Suprapubic skin (tissue), 4 donors: Measurements from ENCODE around the gene SLCO2A1. TPM values are rescaled to one million over a fixed set of nuclear protein-coding genes. Genes with fewer than 3 reads are reported as not detected.

ENCODE experiments used
- DNase-seq, 2 donors: peaks; one replicate each; pipeline ENCODE4 v3.0.0-alpha.2; 2019; ENCODE audit warnings: low spot score in 2 of 2
- H3K27ac ChIP-seq: fragments of 200-600 bp; sonication (generic); one replicate; pipeline ENCODE4 v1.5.1; 2019
- H3K27me3 ChIP-seq: fragments of 200-600 bp; sonication (generic); one replicate; pipeline ENCODE4 v1.5.1; 2019
- H3K36me3 ChIP-seq: fragments of 200-600 bp; sonication (generic); one replicate; pipeline ENCODE4 v1.5.1; 2019
- H3K4me1 ChIP-seq: fragments of 200-600 bp; sonication (generic); one replicate; pipeline ENCODE4 v1.5.1; 2019
- H3K4me3 ChIP-seq: fragments of 200-600 bp; sonication (generic); one replicate; pipeline ENCODE4 v1.5.1; 2019; ENCODE audit warnings: mild to moderate bottlenecking
- H3K9me3 ChIP-seq: fragments of 200-600 bp; sonication (generic); one replicate; pipeline ENCODE4 v1.5.1; 2019
- EP300 ChIP-seq: sonication (generic); formaldehyde crosslinking; IDR thresholded peaks from one replicate; pipeline ENCODE4 v1.6.1; 2017; ENCODE audit warnings: antibody characterized with exemption
- POLR2A ChIP-seq, 2 donors: fragments of 450-650 bp; IDR thresholded peaks; one replicate each; pipeline ENCODE4 v1.6.1; 2017; ENCODE audit warnings: antibody characterized with exemption in 2 of 2, mild to moderate bottlenecking in 2 of 2, moderate library complexity in 2 of 2
- POLR2AphosphoS5 ChIP-seq, 3 donors: sonication (generic); formaldehyde crosslinking; IDR thresholded peaks; one replicate each; pipeline ENCODE4 v1.6.1; 2017; ENCODE audit warnings: antibody characterized with exemption in 3 of 3
- WGBS: methylation state at CpG from one replicate; pipeline ENCODE4 v1.1.5; 2018; 5-methylcytosine and 5-hydroxymethylcytosine counted together
- total RNA-seq, 4 donors: library from RNA; depleted of rRNA; stranded (reverse); fragments of >200 nt; gene quantifications; one replicate each; pipeline ENCODE4 v1.1.0, GENCODE V29; 2016
- TF ChIP-seq, protein P1 (sequence below), 2 donors: fragments of 200-600 bp in 1 of 2; fragments of 450-650 bp in 1 of 2; sonication (generic) in 1 of 2; IDR thresholded peaks; one replicate each; pipeline ENCODE4 v1.5.1; 2016 to 2019; ENCODE audit warnings: antibody characterized with exemption in 2 of 2, mild to moderate bottlenecking in 1 of 2, moderate library complexity in 1 of 2

SLCO2A1 gene
- total RNA-seq, 4 donors from 2014 or later, result 25.0 to 38.7 (median 29.4) TPM

DNA sequence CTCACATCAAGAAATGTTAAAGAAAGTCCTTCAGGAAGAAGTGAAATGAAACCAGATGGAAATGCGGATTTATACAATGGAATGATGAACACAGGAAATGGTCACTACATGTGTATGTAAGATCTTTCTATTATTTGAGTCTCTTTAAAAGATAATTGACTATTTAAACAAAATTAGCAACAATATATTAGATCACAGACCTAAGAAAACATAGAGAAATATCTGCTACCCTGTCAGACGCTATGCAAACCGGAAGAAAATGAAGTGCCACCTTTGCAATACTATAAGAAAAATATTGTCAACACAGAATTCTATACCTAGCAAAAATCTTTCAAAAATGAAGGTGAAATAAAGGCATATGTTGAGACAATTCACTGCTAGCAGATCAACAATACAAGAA lies 151.2 kb downstream of the SLCO2A1 start:
- H3K36me3 ChIP-seq, result no peaks in the 10 kb centered on the region
- WGBS, result 93% methylated on average over 3 of the region's 3 CpGs
- H3K4me3 ChIP-seq, result no peak overlapping the region
- no peak for DNase-seq
- no peak overlapping the region for H3K27ac ChIP-seq
- H3K27me3 ChIP-seq, result no peaks in the 10 kb centered on the region
- TF ChIP-seq POLR2AphosphoS5 (IDR thresholded peaks at IDR 0.05) (no peak), EP300 (no peak), POLR2A (IDR thresholded peaks at IDR 0.05) (no peak)
- TF ChIP-seq, protein P1, sequence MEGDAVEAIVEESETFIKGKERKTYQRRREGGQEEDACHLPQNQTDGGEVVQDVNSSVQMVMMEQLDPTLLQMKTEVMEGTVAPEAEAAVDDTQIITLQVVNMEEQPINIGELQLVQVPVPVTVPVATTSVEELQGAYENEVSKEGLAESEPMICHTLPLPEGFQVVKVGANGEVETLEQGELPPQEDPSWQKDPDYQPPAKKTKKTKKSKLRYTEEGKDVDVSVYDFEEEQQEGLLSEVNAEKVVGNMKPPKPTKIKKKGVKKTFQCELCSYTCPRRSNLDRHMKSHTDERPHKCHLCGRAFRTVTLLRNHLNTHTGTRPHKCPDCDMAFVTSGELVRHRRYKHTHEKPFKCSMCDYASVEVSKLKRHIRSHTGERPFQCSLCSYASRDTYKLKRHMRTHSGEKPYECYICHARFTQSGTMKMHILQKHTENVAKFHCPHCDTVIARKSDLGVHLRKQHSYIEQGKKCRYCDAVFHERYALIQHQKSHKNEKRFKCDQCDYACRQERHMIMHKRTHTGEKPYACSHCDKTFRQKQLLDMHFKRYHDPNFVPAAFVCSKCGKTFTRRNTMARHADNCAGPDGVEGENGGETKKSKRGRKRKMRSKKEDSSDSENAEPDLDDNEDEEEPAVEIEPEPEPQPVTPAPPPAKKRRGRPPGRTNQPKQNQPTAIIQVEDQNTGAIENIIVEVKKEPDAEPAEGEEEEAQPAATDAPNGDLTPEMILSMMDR (IDR thresholded peaks at IDR 0.05), result no peak
- peaks cover 6% of the 10 kb centered on the region for H3K4me1 ChIP-seq
- no peaks in the 10 kb centered on the region for H3K9me3 ChIP-seq

Other genes starting within 250 kb of the SLCO2A1 start
- 10 to 100 TPM; 21.1 to 36.5 (median 23.8) TPM for gene SRPRB, start 224.1 kb downstream of the SLCO2A1 start, total RNA-seq
- gene RAB6B, start 134.0 kb downstream of the SLCO2A1 start, total RNA-seq, result 1 to 10 TPM in 1 of 4 donors, under 1 TPM in 3; 0.34 to 1.3 (median 0.83) TPM
- 100 to 1,000 TPM in 1 of 4 donors, 10 to 100 TPM in 3; 65.5 to 214 (median 80.1) TPM for gene RYK, start 220.9 kb upstream of the SLCO2A1 start, total RNA-seq